Measurements from ENCODE around the gene AGTRAP. TPM values are rescaled to one million over a fixed set of nuclear protein-coding genes. Genes with fewer than 3 reads are reported as not detected.

The AGTRAP gene
- total RNA-seq, 4 donors from 2014 or later = 9.5 to 32.2 (median 25.5) TPM

DNA sequence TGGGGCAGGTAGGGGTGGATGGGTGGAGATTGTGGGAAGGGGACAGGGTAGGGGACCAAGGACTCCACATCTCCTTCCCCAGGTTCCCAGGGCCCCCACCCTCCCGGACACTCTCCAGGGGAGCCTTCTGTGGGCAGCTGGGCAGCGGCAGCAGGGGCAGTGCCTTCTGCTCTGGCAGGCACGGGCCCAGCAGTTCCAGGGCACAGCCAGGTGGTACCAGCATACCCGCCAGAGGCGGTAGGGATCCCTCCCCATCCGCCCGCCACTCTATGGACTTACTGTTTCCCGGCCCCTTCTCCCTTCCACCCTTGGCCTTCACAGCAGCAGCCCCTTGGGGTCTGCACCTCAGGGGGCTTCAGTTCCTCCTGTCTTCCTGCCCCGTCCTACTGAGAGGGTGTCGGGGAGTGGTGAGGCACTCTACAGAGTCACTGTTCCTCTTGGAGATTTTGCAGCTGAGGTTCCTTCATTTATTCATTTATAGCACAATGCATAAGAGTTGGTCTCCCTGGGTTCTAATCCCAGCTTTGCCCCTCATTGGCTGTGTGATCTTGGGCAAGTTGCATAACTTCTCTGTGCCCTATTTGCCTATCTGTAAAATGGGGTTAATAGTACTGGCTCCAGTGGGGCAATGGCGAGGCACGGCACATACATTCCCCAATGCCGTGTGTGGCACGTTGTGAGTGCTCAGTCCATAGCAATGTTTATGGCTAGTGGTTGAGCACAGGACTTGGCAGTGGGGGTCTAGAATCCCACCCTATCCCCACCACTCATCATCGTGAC lies 43.1 kb downstream of the AGTRAP start:
- Histone ChIP-seq H3K27me3 (no peaks in the 10 kb centered on the region), H3K36me3 (no peaks in the 10 kb centered on the region), H3K9me3 (no peaks in the 10 kb centered on the region), H3K4me3 (no peak overlapping the region), H3K27ac (no peak overlapping the region), H3K4me1 (no peaks in the 10 kb centered on the region)
- TF ChIP-seq CTCF (IDR thresholded peaks at IDR 0.05) (no peak), POLR2A (IDR thresholded peaks at IDR 0.05) (no peak)
- no peak for DNase-seq

DNA sequence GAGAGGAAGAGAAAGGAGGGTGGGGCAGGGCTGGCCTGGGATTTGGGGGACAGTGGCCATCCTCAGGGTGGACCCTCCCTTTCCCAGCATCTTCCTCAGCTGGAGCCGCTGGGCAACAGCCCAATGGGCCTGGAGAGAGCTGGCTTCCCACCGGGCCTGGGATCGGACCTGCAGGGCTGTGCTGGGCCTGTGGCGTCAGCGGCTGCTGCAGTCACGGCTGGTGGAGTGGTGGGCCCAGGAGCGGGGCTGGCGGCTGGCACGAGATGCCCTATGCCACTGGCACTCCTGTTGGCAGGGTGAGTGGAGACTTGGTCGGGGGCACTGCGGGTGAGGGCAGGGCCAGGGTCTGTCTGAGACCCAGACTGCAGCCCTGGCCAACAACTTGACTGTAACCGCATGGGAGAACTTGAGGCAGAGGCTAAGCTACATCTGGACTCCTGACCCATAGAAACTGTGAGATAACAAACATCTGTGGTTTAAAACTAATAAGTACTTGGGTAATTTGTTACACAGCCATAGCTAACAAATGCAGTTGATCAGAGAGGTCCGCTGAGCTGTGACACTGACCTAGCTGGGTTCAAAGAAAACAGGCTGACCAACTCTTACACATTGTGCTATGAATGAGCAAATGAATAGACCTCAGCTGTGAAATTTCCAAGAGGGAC lies 43.9 kb downstream of the AGTRAP start:
- no peak overlapping the region for H3K27ac ChIP-seq
- no peaks in the 10 kb centered on the region for H3K27me3 ChIP-seq
- TF ChIP-seq CTCF (IDR thresholded peaks at IDR 0.05) = no peak
- TF ChIP-seq POLR2A (IDR thresholded peaks at IDR 0.05) = no peak
- no peak overlapping the region for H3K4me3 ChIP-seq
- peaks cover 0 to 7% (median 2%) of the 10 kb centered on the region in 4 donors for H3K4me1 ChIP-seq
- DNase-seq = no peak
- H3K36me3 ChIP-seq = no peaks in the 10 kb centered on the region
- no peaks in the 10 kb centered on the region for H3K9me3 ChIP-seq

GRCh38 chr1:11780380-11781147 lies 44.6 kb downstream of the AGTRAP start:
- H3K4me3 ChIP-seq = no peak overlapping the region
- no peak for TF ChIP-seq CTCF (IDR thresholded peaks at IDR 0.05)
- no peak for TF ChIP-seq POLR2A (IDR thresholded peaks at IDR 0.05)
- H3K4me1 ChIP-seq = peaks cover 0 to 13% (median 7%) of the 10 kb centered on the region in 4 donors
- H3K27me3 ChIP-seq = no peaks in the 10 kb centered on the region
- no peaks in the 10 kb centered on the region for H3K9me3 ChIP-seq
- DNase-seq = no peak
- no peak overlapping the region for H3K27ac ChIP-seq
- no peaks in the 10 kb centered on the region for H3K36me3 ChIP-seq

DNA sequence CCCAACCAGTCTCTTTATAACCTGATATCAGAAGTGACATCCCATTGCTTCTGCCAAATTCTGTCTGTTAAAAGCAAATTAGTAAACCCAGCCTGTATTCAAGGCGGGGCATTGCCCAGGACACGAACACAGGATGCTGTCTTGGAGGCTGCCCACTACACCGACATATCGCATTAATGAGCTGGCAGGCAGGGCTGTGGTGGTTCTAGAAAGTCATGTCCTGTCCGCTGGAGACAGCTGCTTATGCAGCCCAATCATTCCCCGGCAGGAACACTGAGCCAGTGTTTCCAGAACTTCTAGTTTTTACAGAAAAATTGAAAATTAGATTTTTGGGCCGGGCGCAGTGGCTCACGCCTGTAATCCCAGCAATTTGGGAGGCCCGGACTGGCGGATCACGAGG lies 45.4 kb downstream of the AGTRAP start:
- no peak for TF ChIP-seq POLR2A (IDR thresholded peaks at IDR 0.05)
- TF ChIP-seq CTCF (IDR thresholded peaks at IDR 0.05) = no peak
- no peak overlapping the region for H3K4me3 ChIP-seq
- no peak overlapping the region for H3K27ac ChIP-seq
- peaks cover 0 to 13% (median 7%) of the 10 kb centered on the region in 4 donors for H3K4me1 ChIP-seq
- H3K36me3 ChIP-seq = no peaks in the 10 kb centered on the region
- no peaks in the 10 kb centered on the region for H3K9me3 ChIP-seq
- DNase-seq = no peak
- no peaks in the 10 kb centered on the region for H3K27me3 ChIP-seq

DNA sequence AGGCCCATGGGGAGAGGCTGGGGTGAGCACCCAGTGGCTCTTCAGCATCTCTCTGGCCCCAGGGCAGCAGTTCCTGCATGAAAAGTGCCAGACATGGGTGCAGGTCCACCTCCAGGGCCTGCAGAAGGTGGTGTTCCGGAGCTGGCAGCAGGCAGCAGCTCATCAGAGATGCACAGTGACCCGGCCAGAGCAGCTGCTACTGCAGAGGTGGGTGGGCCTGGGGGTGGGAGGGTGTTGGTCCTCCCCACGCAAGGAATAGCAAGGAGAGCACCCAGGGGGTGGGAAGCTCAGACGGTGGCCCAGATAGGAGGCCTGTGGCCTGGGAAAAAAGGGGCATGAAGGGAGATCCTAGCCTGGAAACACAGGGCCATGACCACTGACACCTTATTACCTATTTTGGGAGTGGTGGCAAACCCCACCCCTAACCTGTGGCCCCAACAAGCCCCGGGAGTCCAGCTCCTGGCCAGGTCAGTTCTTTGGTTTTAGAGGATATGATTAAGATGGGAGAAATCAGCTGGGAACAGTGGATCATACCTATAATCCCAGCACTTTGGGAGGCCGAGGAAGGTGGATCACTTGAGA lies 46.3 kb downstream of the AGTRAP start:
- TF ChIP-seq CTCF (IDR thresholded peaks at IDR 0.05) (no peak), POLR2A (IDR thresholded peaks at IDR 0.05) (no peak)
- no peak overlapping the region for H3K4me3 ChIP-seq
- DNase-seq = no peak
- H3K9me3 ChIP-seq = no peaks in the 10 kb centered on the region
- H3K27me3 ChIP-seq = no peaks in the 10 kb centered on the region
- peaks cover 0 to 18% (median 7%) of the 10 kb centered on the region in 4 donors for H3K4me1 ChIP-seq
- H3K36me3 ChIP-seq = no peaks in the 10 kb centered on the region
- H3K27ac ChIP-seq = no peak overlapping the region
